ENCODE measurements around the gene ZNF697. TPM values are rescaled to one million over a fixed set of nuclear protein-coding genes. Genes with fewer than 3 reads are reported as not detected.
A peak's percentile ranks its signal among the peaks of the same experiment; 100 is the strongest.
"Not testable (repeated sequence)": the region's sequence is repeated elsewhere in the genome, so short reads cannot be mapped to it uniquely, and the experiment has no call there.

Gene ZNF697
- polyA plus RNA-seq, 5 donors, result 19.6 to 27.7 (median 25.2) TPM

DNA sequence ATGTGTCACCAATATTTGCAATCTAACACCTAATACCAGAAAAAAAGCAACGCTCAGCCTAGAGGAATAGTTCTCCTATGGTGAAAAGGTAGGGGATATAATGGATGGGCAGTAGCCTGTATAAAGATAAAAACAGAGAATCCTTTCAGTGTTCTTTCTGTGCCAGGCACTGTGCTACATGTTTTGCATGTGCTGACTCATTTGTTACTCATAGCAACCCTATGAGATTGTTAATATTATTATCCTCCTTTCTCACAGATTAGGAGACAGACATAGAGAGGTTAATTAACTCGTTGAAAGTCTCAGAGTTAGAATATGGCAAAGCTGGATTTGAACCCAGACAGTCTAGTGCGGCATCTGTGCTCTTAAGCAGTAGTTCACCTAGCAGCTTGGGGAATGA lies 45.3 kb downstream of the ZNF697 start:
- DNase-seq, result not testable (repeated sequence)

DNA sequence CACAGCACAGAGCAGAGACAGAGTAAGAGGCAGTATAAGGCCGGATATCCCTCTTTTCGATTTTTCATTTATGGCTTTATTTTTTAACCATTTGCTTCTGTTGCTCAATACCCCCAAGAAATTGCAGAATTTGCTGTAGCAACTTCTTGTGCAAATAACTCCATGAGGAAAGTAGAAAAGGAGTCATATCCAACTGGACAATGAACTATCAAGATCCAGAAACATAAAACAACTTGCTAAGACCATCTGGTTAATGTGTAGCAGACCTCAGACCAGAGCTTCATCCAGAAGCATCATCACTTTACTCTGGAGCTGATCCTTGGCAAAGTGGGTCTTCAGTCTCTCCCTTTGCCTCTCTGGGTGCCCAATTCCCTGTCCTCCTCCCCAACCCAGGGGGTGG lies 45.9 kb downstream of the ZNF697 start:
- DNase-seq, result no peak

DNA sequence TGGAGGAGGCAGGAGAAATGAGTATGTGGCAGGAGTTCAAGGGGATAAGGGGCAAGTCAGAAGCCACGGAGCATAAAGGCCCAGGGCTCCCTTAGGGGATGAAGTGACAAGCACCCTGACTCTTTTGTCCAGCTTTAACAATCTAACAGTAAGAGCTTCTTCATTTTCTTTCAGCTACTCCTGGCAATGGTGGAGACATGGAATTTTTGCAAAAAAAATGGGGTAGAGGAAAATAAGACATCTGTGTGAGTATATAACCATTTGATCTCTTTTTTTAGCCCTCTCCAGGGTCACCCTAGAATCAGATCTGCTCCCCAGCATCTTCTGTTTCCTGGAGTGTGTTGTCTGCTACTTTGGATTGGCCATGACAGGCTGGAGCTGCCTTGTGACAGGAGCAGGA lies 47.1 kb downstream of the ZNF697 start:
- DNase-seq, result peak in 1 of 2 donors; percentile 46

DNA sequence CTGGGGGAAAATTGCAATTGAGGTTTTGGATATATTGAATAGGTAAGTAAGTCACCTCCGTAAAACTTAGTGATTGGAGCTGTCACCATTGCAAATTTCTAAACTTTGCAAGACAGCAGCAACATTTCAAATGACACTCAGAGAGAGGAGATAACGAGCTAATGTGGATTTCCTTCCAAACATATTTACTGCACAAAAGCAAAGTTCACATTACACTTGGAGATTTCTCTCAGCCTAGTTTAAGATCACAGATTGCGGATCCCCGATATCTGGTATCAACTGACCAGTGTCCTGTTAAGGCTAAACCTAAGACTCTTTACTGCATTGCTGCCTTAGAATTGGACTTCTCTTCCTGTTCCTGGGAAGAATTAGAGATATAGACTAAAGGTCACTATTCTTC lies 47.5 kb downstream of the ZNF697 start:
- DNase-seq, result peak; percentile 67 to 69

DNA sequence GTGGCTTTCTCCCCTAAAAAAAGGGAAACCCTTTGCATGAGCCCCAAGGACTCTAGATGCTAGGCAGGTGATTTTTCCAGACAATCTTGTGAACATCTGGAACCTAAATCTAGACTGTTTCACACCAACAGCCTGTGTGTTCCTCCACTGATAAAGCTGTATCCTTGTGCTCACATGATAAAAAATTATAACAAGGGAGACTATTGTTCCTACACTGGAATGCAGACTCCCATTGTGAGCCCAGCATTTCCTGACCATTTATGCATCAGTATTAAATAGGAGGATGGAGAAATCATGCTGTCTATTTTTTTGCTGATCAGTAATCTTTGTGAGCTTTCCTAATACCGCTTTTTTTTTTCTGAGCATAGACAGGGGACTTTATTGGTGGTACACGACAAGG lies 52.5 kb downstream of the ZNF697 start:
- no peak for DNase-seq

- no peak for DNase-seq
Observed at GRCh38 chr1:119595168-119595567, 52.9 kb downstream of the ZNF697 start.

DNA sequence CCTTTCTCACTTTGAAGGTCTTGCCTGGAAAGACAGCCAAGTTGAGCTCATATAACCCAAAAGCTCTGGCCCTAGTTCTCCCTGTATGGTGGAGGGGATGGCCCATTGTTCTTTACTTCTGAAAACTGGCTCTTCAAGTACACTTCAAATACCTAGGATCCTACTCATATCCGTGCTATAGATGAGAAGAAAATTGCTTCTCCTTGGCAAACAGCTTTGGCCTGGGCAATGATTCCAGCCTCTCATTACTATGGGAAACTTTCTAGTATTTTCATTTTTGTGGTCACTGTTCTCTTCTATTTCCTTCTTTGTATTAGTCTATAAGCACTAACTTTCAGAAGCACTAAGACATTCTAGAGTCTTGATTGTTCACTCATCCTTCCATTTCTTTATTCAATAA lies 53.7 kb downstream of the ZNF697 start:
- DNase-seq, result no peak

DNA sequence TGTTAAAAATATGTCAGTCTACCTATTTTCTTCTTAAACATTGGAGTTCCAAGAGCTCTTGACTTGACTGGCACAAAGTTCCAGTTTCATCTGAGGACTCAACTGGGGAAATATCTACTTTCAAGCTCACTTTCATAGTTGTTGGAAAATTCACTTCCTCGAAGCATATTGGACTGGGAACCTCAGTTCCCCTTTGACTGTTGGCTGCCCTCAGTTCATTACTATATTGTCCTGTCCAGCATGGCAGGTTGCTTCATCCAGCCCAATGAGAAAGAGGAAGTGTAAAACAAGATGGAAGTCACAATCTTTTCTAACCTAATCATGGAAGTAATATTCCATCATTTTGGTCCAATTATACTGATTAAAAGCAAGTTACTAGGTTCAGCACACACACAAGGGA lies 54.3 kb downstream of the ZNF697 start:
- no peak for DNase-seq

- no peak for DNase-seq
Observed at GRCh38 chr1:119590393-119590792, 57.7 kb downstream of the ZNF697 start.

DNA sequence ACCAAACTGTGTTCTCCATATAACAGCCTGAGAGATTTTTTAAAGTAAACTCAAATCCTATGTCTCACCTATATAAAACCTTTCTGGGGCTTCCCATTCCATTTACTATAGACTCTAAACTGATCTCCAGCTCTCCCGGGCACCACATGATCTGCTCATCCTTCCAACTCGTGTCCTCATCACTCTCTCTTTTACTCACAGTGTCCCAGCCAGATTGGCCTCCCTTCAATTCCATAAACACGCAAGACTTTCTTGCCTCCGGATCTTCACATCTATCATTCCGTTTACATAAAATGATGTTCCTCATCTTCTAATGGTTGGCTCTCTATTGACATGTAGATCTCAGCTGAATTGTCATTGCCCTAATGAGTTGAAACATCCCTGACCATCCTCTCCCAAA lies 59.4 kb downstream of the ZNF697 start:
- DNase-seq, result no peak

- no peak for DNase-seq
Observed at GRCh38 chr1:119587341-119587740, 60.7 kb downstream of the ZNF697 start.

- not testable (repeated sequence) for DNase-seq
Observed at GRCh38 chr1:119585801-119586200, 62.3 kb downstream of the ZNF697 start.

GRCh38 chr1:119582801-119583200 lies 65.3 kb downstream of the ZNF697 start:
- peak; percentile 59 to 65 for DNase-seq

DNA sequence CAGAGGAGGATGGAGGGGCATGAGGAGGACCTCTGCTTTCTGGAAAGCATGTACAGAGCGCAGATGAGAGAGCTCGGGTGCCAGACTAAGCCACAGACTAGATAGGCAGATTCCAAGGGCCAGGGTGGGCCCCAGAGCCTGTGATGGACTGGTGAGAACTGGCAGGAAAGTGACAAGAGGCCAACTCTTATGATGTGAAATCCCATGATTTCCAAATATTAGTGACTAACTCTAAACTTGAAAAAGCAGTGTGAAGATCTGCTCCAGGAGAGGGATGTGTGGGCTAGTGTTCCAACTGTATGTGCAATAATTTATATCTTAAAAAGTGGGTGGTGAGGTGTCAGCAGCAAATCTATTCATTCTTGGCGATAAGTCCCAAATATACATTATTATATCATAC lies 67.0 kb downstream of the ZNF697 start:
- not testable (repeated sequence) for DNase-seq

- no peak for DNase-seq
Observed at GRCh38 chr1:119573886-119574285, 74.2 kb downstream of the ZNF697 start.

DNA sequence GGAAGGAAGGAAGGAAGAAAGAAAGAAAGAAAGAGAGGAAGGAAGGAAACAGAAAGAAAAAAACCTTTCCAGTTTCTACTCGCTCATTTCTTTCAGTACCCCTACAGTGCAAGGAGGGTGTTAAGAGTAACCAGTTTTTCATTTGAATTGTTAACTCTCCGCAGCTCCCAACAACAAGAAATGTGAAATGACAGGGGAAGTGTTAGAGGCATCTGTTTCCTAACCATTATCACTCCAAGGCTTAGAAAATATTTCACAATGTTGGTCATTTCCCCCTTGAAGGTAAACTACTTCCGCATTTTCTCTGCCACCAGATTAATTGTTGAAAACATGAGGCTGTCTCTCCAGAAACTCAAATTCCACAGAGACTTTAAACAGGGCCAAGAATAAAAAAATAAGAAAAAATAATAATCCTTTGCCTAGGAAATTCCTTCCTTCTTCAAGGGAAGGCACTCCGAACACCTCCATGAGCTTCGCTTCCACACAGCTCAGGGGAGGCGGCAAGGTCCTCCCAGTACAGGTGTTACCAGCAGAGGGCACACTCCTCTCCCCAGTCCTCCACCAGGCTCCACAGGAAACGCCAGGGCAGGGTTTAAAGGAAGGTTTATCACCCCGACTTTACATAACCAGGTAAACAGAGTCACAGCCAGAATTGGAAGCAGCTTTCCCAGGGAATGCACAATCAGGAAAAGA lies 78.0 kb downstream of the ZNF697 start:
- DNase-seq, result not testable (repeated sequence)

Other genes with a start within 250 kb of the ZNF697 start
- gene HSD3B2, start 233.1 kb downstream of the ZNF697 start, polyA plus RNA-seq (ENCODE audit: insufficient read depth in 1 of 5, insufficient read length in 5 of 5, low replicate concordance in 1 of 5), result under 1 TPM; 0.14 to 0.23 (median 0.21) TPM
- 1 to 10 TPM in 1 of 5 donors, under 1 TPM in 4; 0.40 to 1.2 (median 0.55) TPM for gene HSD3B1, start 141.1 kb downstream of the ZNF697 start, polyA plus RNA-seq (ENCODE audit: insufficient read depth in 1 of 5, insufficient read length in 5 of 5, low replicate concordance in 1 of 5)
- gene PHGDH, start 63.7 kb upstream of the ZNF697 start, polyA plus RNA-seq (ENCODE audit: insufficient read depth in 1 of 5, insufficient read length in 5 of 5, low replicate concordance in 1 of 5), result 100 to 1,000 TPM in 4 of 5 donors, 10 to 100 TPM in 1; 99.5 to 129 (median 125) TPM
- gene HMGCS2, start 120.6 kb upstream of the ZNF697 start, polyA plus RNA-seq (ENCODE audit: insufficient read depth in 1 of 5, insufficient read length in 5 of 5, low replicate concordance in 1 of 5), result 1 to 10 TPM in 1 of 5 donors, under 1 TPM in 4; 0.35 to 2.8 (median 0.53) TPM
- gene REG4, start 163.2 kb upstream of the ZNF697 start, polyA plus RNA-seq (ENCODE audit: insufficient read depth in 1 of 5, insufficient read length in 5 of 5, low replicate concordance in 1 of 5), result under 1 TPM in 1 of 5 donors, not detected in 4; 0.28 TPM
- gene ADAM30, start 248.2 kb upstream of the ZNF697 start, polyA plus RNA-seq (ENCODE audit: insufficient read depth in 1 of 5, insufficient read length in 5 of 5, low replicate concordance in 1 of 5), result not detected